ENCODE measurements around the gene NAALADL2. TPM values are rescaled to one million over a fixed set of nuclear protein-coding genes. Genes with fewer than 3 reads are reported as not detected.

Gene NAALADL2
- total RNA-seq, 1 donor from 2014 or later: 12.5 TPM

- intact Hi-C loops (cut with DNase I): no loop called here
- Histone ChIP-seq H3K4me1 (no peaks in the 10 kb centered on the region), H3K9me3 (no peaks in the 10 kb centered on the region), H3K27me3 (no peaks in the 10 kb centered on the region), H3K27ac (no peak overlapping the region), H3K4me3 (no peak overlapping the region), H3K36me3 (no peaks in the 10 kb centered on the region)
- no peak for DNase-seq (ENCODE audit: extremely low spot score in 2 of 2)
- TF ChIP-seq POLR2A (IDR thresholded peaks at IDR 0.05): no peak
- no peak for TF ChIP-seq CTCF (IDR thresholded peaks at IDR 0.05)
- TF ChIP-seq POLR2AphosphoS5 (IDR thresholded peaks at IDR 0.05; ENCODE audit: insufficient read depth in 1 of 2, low read depth in 1 of 2): no peak
Measured at GRCh38 chr3:175704366-175705055, 845.4 kb downstream of the NAALADL2 start.

- DNase-seq (ENCODE audit: extremely low spot score in 2 of 2): no peak
- Histone ChIP-seq H3K36me3 (no peaks in the 10 kb centered on the region), H3K4me3 (no peak overlapping the region), H3K27ac (no peak overlapping the region), H3K9me3 (no peaks in the 10 kb centered on the region), H3K4me1 (no peaks in the 10 kb centered on the region), H3K27me3 (no peaks in the 10 kb centered on the region)
- intact Hi-C loops (cut with DNase I): no loop called here
- TF ChIP-seq CTCF (IDR thresholded peaks at IDR 0.05) (no peak), POLR2A (IDR thresholded peaks at IDR 0.05) (no peak), POLR2AphosphoS5 (IDR thresholded peaks at IDR 0.05; ENCODE audit: insufficient read depth in 1 of 2, low read depth in 1 of 2) (no peak)
Measured at GRCh38 chr3:175713268-175713667, 854.1 kb downstream of the NAALADL2 start.

GRCh38 chr3:175716446-175716845 lies 857.3 kb downstream of the NAALADL2 start:
- Histone ChIP-seq H3K9me3 (no peaks in the 10 kb centered on the region), H3K36me3 (no peaks in the 10 kb centered on the region), H3K4me1 (no peaks in the 10 kb centered on the region), H3K4me3 (no peak overlapping the region), H3K27me3 (no peaks in the 10 kb centered on the region), H3K27ac (no peak overlapping the region)
- intact Hi-C loops (cut with DNase I): no loop called here
- TF ChIP-seq POLR2A (IDR thresholded peaks at IDR 0.05) (no peak), POLR2AphosphoS5 (IDR thresholded peaks at IDR 0.05; ENCODE audit: insufficient read depth in 1 of 2, low read depth in 1 of 2) (no peak), CTCF (IDR thresholded peaks at IDR 0.05) (no peak)
- no peak for DNase-seq (ENCODE audit: extremely low spot score in 2 of 2)

- Histone ChIP-seq H3K4me1 (no peaks in the 10 kb centered on the region), H3K27me3 (no peaks in the 10 kb centered on the region)
Measured at GRCh38 chr3:175726228-175726627, 867.1 kb downstream of the NAALADL2 start.

More at GRCh38 chr3:175726228-175726627, 867.1 kb downstream of the NAALADL2 start:
- Histone ChIP-seq H3K4me3 (no peak overlapping the region), H3K9me3 (no peaks in the 10 kb centered on the region), H3K27ac (no peak overlapping the region), H3K36me3 (no peaks in the 10 kb centered on the region)
- no peak for TF ChIP-seq POLR2A (IDR thresholded peaks at IDR 0.05)
- no peak for TF ChIP-seq POLR2AphosphoS5 (IDR thresholded peaks at IDR 0.05; ENCODE audit: insufficient read depth in 1 of 2, low read depth in 1 of 2)
- no peak for TF ChIP-seq CTCF (IDR thresholded peaks at IDR 0.05)
- intact Hi-C loops (cut with DNase I): no loop called here
- DNase-seq (ENCODE audit: extremely low spot score in 2 of 2): no peak

Data from vagina (tissue), 2 donors.